MCF 10A (cell line): ENCODE data around the gene NR3C2. TPM values are rescaled to one million over a fixed set of nuclear protein-coding genes. Genes with fewer than 3 reads are reported as not detected.

Experiments
- BruUV-seq: library from RNA; stranded (reverse); fragments of 400-500 nt; replicated peaks from 2 replicates; lab custom pipeline; 2021; lab: Mats Ljungman, UMichigan
- CTCF ChIA-PET: fragments of 300-600 bp; sonication (Branson Sonifier 250); formaldehyde crosslinking; extraction: SDS; loops from one replicate; lab custom pipeline; 2021; ENCODE audit warnings: antibody characterized with exemption, inconsistent platforms; lab: Yijun Ruan, JAX
- POLR2A ChIA-PET: fragments of 300-600, 350-650 bp; sonication (Branson Sonifier 250); formaldehyde crosslinking; extraction: SDS; loops from one replicate; lab custom pipeline; 2020; ENCODE audit warnings: antibody characterized with exemption, inconsistent platforms; lab: Yijun Ruan, JAX
- DNase-seq: peaks from one replicate; pipeline ENCODE4 v3.0.0-alpha.2; 2018; ENCODE audit not compliant: unreplicated experiment
- H3K27ac Mint-ChIP-seq: one replicate; pipeline ENCODE4 v1.8.0; 2022; ENCODE audit warnings: mild to moderate bottlenecking, low read depth, mixed read lengths; ENCODE audit not compliant: unreplicated experiment
- H3K27me3 Mint-ChIP-seq: one replicate; pipeline ENCODE4 v1.8.0; 2022; ENCODE audit warnings: mixed read lengths; ENCODE audit not compliant: insufficient read depth, unreplicated experiment
- H3K36me3 Mint-ChIP-seq: one replicate; pipeline ENCODE4 v1.8.0; 2022; ENCODE audit warnings: mild to moderate bottlenecking, moderate library complexity, mixed read lengths; ENCODE audit not compliant: insufficient read depth, unreplicated experiment
- H3K4me1 Mint-ChIP-seq: one replicate; pipeline ENCODE4 v1.8.0; 2022; ENCODE audit warnings: mixed read lengths; ENCODE audit not compliant: insufficient read depth, unreplicated experiment
- H3K4me3 Mint-ChIP-seq: one replicate; pipeline ENCODE4 v1.8.0; 2022; ENCODE audit warnings: mild to moderate bottlenecking, moderate library complexity, mixed read lengths; ENCODE audit not compliant: unreplicated experiment
- H3K9me3 Mint-ChIP-seq: one replicate; pipeline ENCODE4 v1.8.0; 2022; ENCODE audit warnings: mixed read lengths; ENCODE audit not compliant: unreplicated experiment
- CTCF ChIP-seq: fragments of 200-600 bp; IDR thresholded peaks from one replicate; pipeline ENCODE4 v1.8.0; 2022; ENCODE audit warnings: antibody characterized with exemption, mild to moderate bottlenecking; ENCODE audit not compliant: unreplicated experiment
- intact Hi-C: fragments of 100-400 bp; cut with micrococcal nuclease; formaldehyde crosslinking; loops from 2 replicates; pipeline ENCODE4 v1.14.1; 2022
- total RNA-seq: library from RNA; stranded (reverse); gene quantifications from 2 replicates; pipeline ENCODE4 v1.2.3, GENCODE V29; 2022

Gene NR3C2
- total RNA-seq, 1 experiment from 2014 or later, result 0.21 TPM

- no peak overlapping the region for H3K4me3 Mint-ChIP-seq
- no peaks in the 10 kb centered on the region for H3K27me3 Mint-ChIP-seq
- CTCF ChIA-PET, result no interaction called here
- intact Hi-C loops, result no loop called here
- no TSS peak for BruUV-seq
- H3K9me3 Mint-ChIP-seq, result no peaks in the 10 kb centered on the region
- DNase-seq, result no peak
- H3K27ac Mint-ChIP-seq, result no peak overlapping the region
- no peaks in the 10 kb centered on the region for H3K4me1 Mint-ChIP-seq
- TF ChIP-seq CTCF, result no peak
- POLR2A ChIA-PET, result no interaction called here
- peaks cover 5% of the 10 kb centered on the region for H3K36me3 Mint-ChIP-seq
These were observed 349.7 kb downstream of the NR3C2 start for GRCh38 chr4:148092316-148093014.

GRCh38 chr4:148091896-148092295 is 350.3 kb downstream of the NR3C2 start:
- CTCF ChIA-PET, result no interaction called here
- POLR2A ChIA-PET, result no interaction called here
- no peak for TF ChIP-seq CTCF
- no TSS peak for BruUV-seq
- H3K9me3 Mint-ChIP-seq, result no peaks in the 10 kb centered on the region
- H3K27ac Mint-ChIP-seq, result no peak overlapping the region
- H3K36me3 Mint-ChIP-seq, result peaks cover 6% of the 10 kb centered on the region
- no peaks in the 10 kb centered on the region for H3K4me1 Mint-ChIP-seq
- no peak overlapping the region for H3K4me3 Mint-ChIP-seq
- DNase-seq, result no peak
- intact Hi-C loops, result no loop called here
- no peaks in the 10 kb centered on the region for H3K27me3 Mint-ChIP-seq

GRCh38 chr4:148090503-148091476 is 351.4 kb downstream of the NR3C2 start:
- H3K4me3 Mint-ChIP-seq, result no peak overlapping the region
- intact Hi-C loops, result no loop called here
- H3K27ac Mint-ChIP-seq, result no peak overlapping the region
- no peaks in the 10 kb centered on the region for H3K27me3 Mint-ChIP-seq
- H3K4me1 Mint-ChIP-seq, result no peaks in the 10 kb centered on the region
- no peak for TF ChIP-seq CTCF
- H3K36me3 Mint-ChIP-seq, result peaks cover 6% of the 10 kb centered on the region
- ChIA-PET POLR2A (no interaction called here), CTCF (no interaction called here)
- BruUV-seq, result no TSS peak
- H3K9me3 Mint-ChIP-seq, result no peaks in the 10 kb centered on the region
- no peak for DNase-seq

DNA sequence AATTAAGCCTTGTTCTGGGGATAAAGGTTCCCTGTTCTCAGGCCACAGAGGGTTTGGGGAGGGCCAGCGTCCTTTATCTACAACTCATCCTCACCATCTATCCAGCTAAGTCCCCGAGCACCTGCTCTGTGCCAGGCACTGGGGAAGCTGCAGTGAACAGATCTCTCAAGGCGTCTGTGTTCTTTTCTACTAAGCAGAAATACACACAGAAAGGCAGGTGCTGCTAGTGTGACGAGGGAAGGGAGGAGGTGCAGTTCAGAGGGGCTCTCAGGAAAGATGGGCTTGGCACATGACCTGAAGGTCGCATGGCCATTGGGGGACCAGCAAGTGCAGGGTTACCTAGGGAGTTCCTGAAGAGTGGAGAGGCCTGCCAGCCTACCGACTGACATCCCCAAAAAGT is 352.2 kb downstream of the NR3C2 start:
- POLR2A ChIA-PET, result no interaction called here
- DNase-seq, result no peak
- Mint-ChIP-seq H3K4me1 (no peaks in the 10 kb centered on the region), H3K36me3 (peaks cover 6% of the 10 kb centered on the region), H3K4me3 (no peak overlapping the region), H3K27me3 (no peaks in the 10 kb centered on the region), H3K9me3 (no peaks in the 10 kb centered on the region), H3K27ac (no peak overlapping the region)
- intact Hi-C loops, result no loop called here
- CTCF ChIA-PET, result interaction anchor here (0.6 kb wide), 1 partner anchor 9 kb away, joined by 3 read pairs; no protein-coding TSS in a partner anchor
- BruUV-seq, result no TSS peak
- TF ChIP-seq CTCF, result no peak
